SH-SY5Y (cell line): ENCODE measurements around the gene ASAP2.

ENCODE experiments used
- GATA2 ChIP-seq: IDR thresholded peaks from 2 replicates; pipeline ENCODE4 v1.6.1; 2011; ENCODE audit warnings: mild to moderate bottlenecking, low read depth, low read length
- GATA3 ChIP-seq: IDR thresholded peaks from 2 replicates; pipeline ENCODE4 v1.6.1; 2011; ENCODE audit warnings: low read depth, mild to moderate bottlenecking, low read length, moderate library complexity

- TF ChIP-seq GATA3: no peak
- TF ChIP-seq GATA2: no peak
Observed at GRCh38 chr2:9225806-9226205, 19.2 kb downstream of the ASAP2 start.
